HepG2 (cell line): Measurements from ENCODE around the gene BRK1. TPM values are rescaled to one million over a fixed set of nuclear protein-coding genes. Genes with fewer than 3 reads are reported as not detected.

ENCODE experiments used
- ATAC-seq: fragments of 200-7000 bp; cut with Tn5 transposase; 3 replicates; pipeline ENCODE4 v1.9.1; 2020; ENCODE audit warnings: mild to moderate bottlenecking, moderate library complexity
- BruUV-seq: library from RNA; stranded (reverse); fragments of 400-500 nt; replicated peaks from 2 replicates; lab custom pipeline; 2021; lab: Mats Ljungman, UMichigan
- CTCF ChIA-PET: fragments of 300-600 bp; formaldehyde crosslinking; extraction: SDS; loops from one replicate; lab custom pipeline; 2021; ENCODE audit warnings: low total read pairs, inconsistent platforms, low intra/inter-chr PET ratio; lab: Yijun Ruan, JAX
- POLR2A ChIA-PET: fragments of 350-600 bp; sonication (Branson Sonifier 250); formaldehyde crosslinking; loops from one replicate; lab custom pipeline; 2020; ENCODE audit warnings: antibody characterized with exemption, inconsistent platforms; lab: Yijun Ruan, JAX
- DNase-seq: peaks from one replicate; pipeline ENCODE4 v3.0.0-alpha.2; 2015; ENCODE audit warnings: low spot score
- FAIRE-seq: peaks from 3 replicates; lab custom pipeline; 2011; peaks lifted over from hg19 to GRCh38; lab: Jason Lieb, UNC
- H2AFZ ChIP-seq: one replicate; pipeline ENCODE4 v1.6.1; 2011; ENCODE audit warnings: low read length, inconsistent platforms
- H3K27ac ChIP-seq: fragments of 300-600 bp; 3 replicates; pipeline ENCODE4 v1.8.0; 2011; ENCODE audit warnings: mixed run types, mild to moderate bottlenecking, mixed read lengths, low read length, inconsistent platforms; ENCODE audit not compliant: insufficient read depth; ENCODE audit errors: extremely low read length
- H3K27me3 ChIP-seq, 2 experiments: fragments of 200-600 bp in 1 of 2; 2 replicates in 1 of 2; 3 replicates in 1 of 2; pipeline versions ENCODE4 v1.6.0 to v1.8.0; 2011; ENCODE audit warnings: low read length in 2 of 2, mild to moderate bottlenecking in 2 of 2, moderate library complexity in 2 of 2, inconsistent platforms in 1 of 2; ENCODE audit not compliant: insufficient read depth in 2 of 2, control insufficient read depth in 1 of 2
- H3K36me3 ChIP-seq, 2 experiments: fragments of 200-600 bp in 1 of 2; replicated peaks in 1 of 2; 2 replicates in 1 of 2; 3 replicates in 1 of 2; pipeline versions ENCODE4 v1.5.1 to v1.8.0; 2011; ENCODE audit warnings: low read length in 2 of 2, inconsistent platforms in 1 of 2; ENCODE audit not compliant: insufficient read depth in 2 of 2, control insufficient read depth in 1 of 2
- H3K4me1 ChIP-seq: 2 replicates; pipeline ENCODE4 v1.5.1; 2012; ENCODE audit warnings: low read length, inconsistent platforms; ENCODE audit not compliant: insufficient read depth
- H3K4me2 ChIP-seq: 2 replicates; pipeline ENCODE4 v1.6.0; 2011; ENCODE audit warnings: low read depth, low read length, inconsistent platforms
- H3K4me3 ChIP-seq, 3 experiments: fragments of 200-600 bp in 1 of 3; sonication (generic), shearing (Covaris generic) in 1 of 3; replicated peaks in 1 of 3; 2 replicates each; pipeline ENCODE4 v1.5.1; 2011 to 2016; ENCODE audit warnings: low read length in 3 of 3, inconsistent platforms in 2 of 3, low read depth in 2 of 3, mild to moderate bottlenecking in 2 of 3, control low read depth in 1 of 3, mixed read lengths in 1 of 3; ENCODE audit not compliant: insufficient read depth in 1 of 3
- H3K79me2 ChIP-seq: one replicate; pipeline ENCODE4 v1.6.1; 2011; ENCODE audit warnings: low read length, inconsistent platforms; ENCODE audit not compliant: insufficient read depth
- H3K9ac ChIP-seq: 2 replicates; pipeline ENCODE4 v1.6.0; 2011; ENCODE audit warnings: mild to moderate bottlenecking, low read depth, low read length, inconsistent platforms; ENCODE audit not compliant: insufficient read depth
- H3K9me3 ChIP-seq: 2 replicates; pipeline ENCODE4 v1.5.1; 2012; ENCODE audit warnings: mild to moderate bottlenecking, low read length
- H4K20me1 ChIP-seq: 2 replicates; pipeline ENCODE4 v1.6.0; 2011; ENCODE audit warnings: inconsistent platforms, mild to moderate bottlenecking, low read length, moderate library complexity; ENCODE audit not compliant: insufficient read depth
- CENPX ChIP-seq: sonication (generic); formaldehyde crosslinking; IDR thresholded peaks from 2 replicates; pipeline ENCODE4 v1.9.0; 2021; ENCODE audit warnings: mild to moderate bottlenecking, missing genetic modification reagents, moderate library complexity
- CSRNP2 ChIP-seq: sonication (generic); formaldehyde crosslinking; conservative IDR thresholded peaks from 2 replicates; pipeline ENCODE4 v1.8.0; 2022; ENCODE audit warnings: low read depth, missing genetic modification reagents
- GRHL1 ChIP-seq: sonication (generic); formaldehyde crosslinking; conservative IDR thresholded peaks from 2 replicates; pipeline ENCODE4 v1.8.0; 2022; ENCODE audit warnings: missing genetic modification reagents
- ISX ChIP-seq: sonication (generic); formaldehyde crosslinking; conservative IDR thresholded peaks from 2 replicates; pipeline ENCODE4 v1.5.0; 2020; ENCODE audit warnings: missing genetic modification reagents
- MEIS2 ChIP-seq: sonication (generic); formaldehyde crosslinking; IDR thresholded peaks from 2 replicates; pipeline ENCODE4 v1.9.0; 2021; ENCODE audit warnings: mild to moderate bottlenecking, missing genetic modification reagents
- THAP9 ChIP-seq: sonication (generic); formaldehyde crosslinking; IDR thresholded peaks from 2 replicates; pipeline ENCODE4; 2020; ENCODE audit warnings: missing genetic modification reagents, mild to moderate bottlenecking, borderline replicate concordance
- ZNF562 ChIP-seq: sonication (generic); formaldehyde crosslinking; IDR thresholded peaks from 2 replicates; pipeline ENCODE4 v1.8.0; 2022; ENCODE audit warnings: missing genetic modification reagents, borderline replicate concordance
- in situ Hi-C: cut with HindIII; loops from 2 replicates; pipeline ENCODE4 v1.10.0; 2017; ENCODE audit warnings: low pct_unique_long_range_greater_than_20kb; ENCODE audit not compliant: extremely low pct_ligation_motif_present
- intact Hi-C: fragments of 100-400 bp; cut with micrococcal nuclease; formaldehyde crosslinking; loops from one replicate; pipeline ENCODE4 v1.10.0; 2022; ENCODE audit not compliant: unreplicated experiment
- polyA plus RNA-seq, 8 experiments: library from polyadenylated mRNA; depleted of rRNA in 3 of 8; stranded (reverse) in 7 of 8; unstranded in 1 of 8; fragments of >200 nt; fragmentation: Illumina TruSeq in 4 of 8; extraction: Trizol in 4 of 8; gene quantifications; 2 replicates each; pipeline versions ENCODE4 v1.2.1 to v1.2.3, GENCODE V29; 2011 to 2016; ENCODE audit warnings: low read depth in 4 of 8, missing spikeins in 1 of 8, mixed read lengths in 1 of 8; ENCODE audit not compliant: insufficient read depth in 1 of 8
- total RNA-seq, 5 experiments: library from RNA; depleted of rRNA; stranded (reverse); fragments of >200 nt; fragmentation: Illumina TruSeq; extraction: Trizol; gene quantifications; 2 replicates each; pipeline ENCODE4 v1.2.3, GENCODE V29; 2016; ENCODE audit warnings: low read depth in 1 of 5
- TF ChIP-seq, protein P1 (sequence below): IDR thresholded peaks from 2 replicates; pipeline ENCODE4 v1.6.1; 2016

Gene BRK1
- total and polyA plus RNA-seq, 2 of the 13 experiments (the other 11 are each of a cell fraction or from before 2014, with no cell fraction given): 118 to 155 TPM

DNA sequence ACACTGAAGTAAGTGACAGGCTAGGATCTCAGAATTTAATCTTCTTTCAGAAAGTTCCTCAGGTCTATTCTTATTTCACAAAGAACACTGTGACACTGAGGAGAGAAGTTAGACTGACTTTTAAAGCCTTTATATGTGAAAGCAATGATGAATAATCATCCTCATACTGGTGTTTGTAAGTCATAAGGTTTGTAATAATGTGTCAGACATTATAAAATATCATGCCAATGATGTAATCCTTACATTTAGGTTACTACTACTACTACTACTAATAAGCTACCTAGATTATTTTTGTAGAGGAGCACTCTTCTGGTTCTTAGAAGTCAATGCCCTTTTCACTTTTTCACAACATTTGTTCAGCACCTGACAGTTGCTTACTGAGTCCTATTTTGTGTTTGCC lies 40.8 kb upstream of the BRK1 start:
- no peaks in the 10 kb centered on the region for H3K79me2 ChIP-seq
- in situ Hi-C loops (no loop called here), intact Hi-C loops (no loop called here)
- CTCF ChIA-PET: no interaction called here
- DNase-seq: no peak
- peaks cover 1 to 26% of the 10 kb centered on the region in 2 experiments; a peak in 1 of 5 replicates for H3K36me3 ChIP-seq
- H3K9ac ChIP-seq: no peak overlapping the region
- no peaks in the 10 kb centered on the region for H3K9me3 ChIP-seq
- no peaks in the 10 kb centered on the region for H3K4me1 ChIP-seq
- H4K20me1 ChIP-seq: no peaks in the 10 kb centered on the region
- H2AFZ ChIP-seq: no peak overlapping the region
- POLR2A ChIA-PET: no interaction called here
- BruUV-seq: no TSS peak
- no peak for ATAC-seq
- H3K27me3 ChIP-seq: no peaks in the 10 kb centered on the region
- H3K4me3 ChIP-seq: no peak overlapping the region
- H3K4me2 ChIP-seq: no peak overlapping the region
- FAIRE-seq: no peak
- TF ChIP-seq THAP9: no peak
- TF ChIP-seq ISX: no peak
- TF ChIP-seq ZNF562 (CRISPR knock-in tag): no peak
- TF ChIP-seq, protein P1, sequence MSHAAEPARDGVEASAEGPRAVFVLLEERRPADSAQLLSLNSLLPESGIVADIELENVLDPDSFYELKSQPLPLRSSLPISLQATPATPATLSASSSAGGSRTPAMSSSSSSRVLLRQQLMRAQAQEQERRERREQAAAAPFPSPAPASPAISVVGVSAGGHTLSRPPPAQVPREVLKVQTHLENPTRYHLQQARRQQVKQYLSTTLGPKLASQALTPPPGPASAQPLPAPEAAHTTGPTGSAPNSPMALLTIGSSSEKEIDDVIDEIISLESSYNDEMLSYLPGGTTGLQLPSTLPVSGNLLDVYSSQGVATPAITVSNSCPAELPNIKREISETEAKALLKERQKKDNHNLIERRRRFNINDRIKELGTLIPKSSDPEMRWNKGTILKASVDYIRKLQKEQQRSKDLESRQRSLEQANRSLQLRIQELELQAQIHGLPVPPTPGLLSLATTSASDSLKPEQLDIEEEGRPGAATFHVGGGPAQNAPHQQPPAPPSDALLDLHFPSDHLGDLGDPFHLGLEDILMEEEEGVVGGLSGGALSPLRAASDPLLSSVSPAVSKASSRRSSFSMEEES (CRISPR knock-in tag): no peak
- TF ChIP-seq MEIS2 (CRISPR knock-in tag): no peak
- no peak for TF ChIP-seq CENPX (CRISPR knock-in tag)
- TF ChIP-seq CSRNP2: no peak
- no peak for TF ChIP-seq GRHL1
- H3K27ac ChIP-seq: no peak overlapping the region
